Neural progenitor cell (in vitro differentiated cells): Measurements from ENCODE around the gene FANCC. TPM values are rescaled to one million over a fixed set of nuclear protein-coding genes. Genes with fewer than 3 reads are reported as not detected.
A peak's percentile ranks its signal among the peaks of the same experiment; 100 is the strongest.
"Not testable (repeated sequence)": the region's sequence is repeated elsewhere in the genome, so short reads cannot be mapped to it uniquely, and the experiment has no call there.

Source experiments
- DNase-seq: peaks from one replicate; pipeline ENCODE4 v3.0.0-alpha.2; 2016; ENCODE audit warnings: low spot score
- H2AFZ ChIP-seq: fragments of 200-600 bp; sonication (generic); replicated peaks from 2 replicates; pipeline ENCODE4 v1.6.1; 2016; ENCODE audit warnings: antibody characterized with exemption
- H3F3A ChIP-seq: fragments of 200-600 bp; sonication (generic); 2 replicates; pipeline ENCODE4 v1.6.1; 2016; ENCODE audit warnings: antibody characterized with exemption, low read depth
- H3K27ac ChIP-seq: fragments of 200-600 bp; sonication (generic); 2 replicates; pipeline ENCODE4 v1.5.1; 2016; ENCODE audit warnings: mild to moderate bottlenecking
- H3K27me3 ChIP-seq: fragments of 200-600 bp; sonication (generic); 2 replicates; pipeline ENCODE4 v1.6.1; 2016; ENCODE audit warnings: mild to moderate bottlenecking, moderate library complexity
- H3K36me3 ChIP-seq: fragments of 200-600 bp; sonication (generic); 2 replicates; pipeline ENCODE4 v1.5.1; 2016
- H3K4me1 ChIP-seq: fragments of 200-600 bp; sonication (generic); 2 replicates; pipeline ENCODE4 v1.6.1; 2016; ENCODE audit warnings: mixed run types
- H3K4me2 ChIP-seq: fragments of 200-600 bp; sonication (generic); 2 replicates; pipeline ENCODE4 v1.6.1; 2016
- H3K4me3 ChIP-seq: fragments of 200-600 bp; sonication (generic); 2 replicates; pipeline ENCODE4 v1.5.1; 2016
- H3K79me2 ChIP-seq: fragments of 200-600 bp; sonication (generic); 2 replicates; pipeline ENCODE4 v1.6.1; 2016; ENCODE audit warnings: low read depth
- H3K9ac ChIP-seq: fragments of 200-600 bp; sonication (generic); 2 replicates; pipeline ENCODE4 v1.6.1; 2016
- H3K9me3 ChIP-seq: fragments of 200-600 bp; sonication (generic); 2 replicates; pipeline ENCODE4 v1.5.1; 2016; ENCODE audit warnings: low read depth
- H4K20me1 ChIP-seq: fragments of 200-600 bp; sonication (generic); 2 replicates; pipeline ENCODE4 v1.6.1; 2016; ENCODE audit warnings: low read depth
- H3K27ac Mint-ChIP-seq: 3 replicates; pipeline ENCODE4 v1.8.0; 2021; ENCODE audit warnings: mixed read lengths
- H3K27me3 Mint-ChIP-seq: 2 replicates; pipeline ENCODE4 v1.8.0; 2022; ENCODE audit warnings: low read depth, mild to moderate bottlenecking, inconsistent platforms, moderate library complexity, mixed read lengths; ENCODE audit not compliant: insufficient read depth
- H3K36me3 Mint-ChIP-seq: 3 replicates; pipeline ENCODE4 v1.8.0; 2021; ENCODE audit warnings: mixed read lengths
- H3K4me1 Mint-ChIP-seq: 3 replicates; pipeline ENCODE4 v1.8.0; 2021; ENCODE audit warnings: mixed read lengths
- H3K4me3 Mint-ChIP-seq: 3 replicates; pipeline ENCODE4 v1.8.0; 2021; ENCODE audit warnings: mild to moderate bottlenecking, moderate library complexity, mixed read lengths
- H3K9me3 Mint-ChIP-seq: 3 replicates; pipeline ENCODE4 v1.8.0; 2020; ENCODE audit warnings: mixed read lengths
- EZH2 ChIP-seq: fragments of 200-600 bp; sonication (generic); IDR thresholded peaks from 2 replicates; pipeline ENCODE4 v1.6.1; 2017; ENCODE audit warnings: antibody characterized with exemption, mild to moderate bottlenecking, moderate library complexity
- EZH2phosphoT487 ChIP-seq: fragments of 200-600 bp; sonication (generic); IDR thresholded peaks from 2 replicates; pipeline ENCODE4 v1.6.1; 2017; ENCODE audit warnings: antibody characterized with exemption
- total RNA-seq: library from RNA; depleted of rRNA; stranded (reverse); fragments of >200 nt; gene quantifications from 2 replicates; pipeline ENCODE4 v1.2.3, GENCODE V29; 2015; ENCODE audit warnings: low replicate concordance
- TF ChIP-seq, protein P1 (sequence below): fragments of 200-600 bp; sonication (generic); IDR thresholded peaks from 2 replicates; pipeline ENCODE4 v1.5.1; 2017; ENCODE audit warnings: antibody characterized with exemption, mild to moderate bottlenecking

The FANCC gene
- total RNA-seq, 1 donor from 2014 or later, result 49.6 TPM

DNA sequence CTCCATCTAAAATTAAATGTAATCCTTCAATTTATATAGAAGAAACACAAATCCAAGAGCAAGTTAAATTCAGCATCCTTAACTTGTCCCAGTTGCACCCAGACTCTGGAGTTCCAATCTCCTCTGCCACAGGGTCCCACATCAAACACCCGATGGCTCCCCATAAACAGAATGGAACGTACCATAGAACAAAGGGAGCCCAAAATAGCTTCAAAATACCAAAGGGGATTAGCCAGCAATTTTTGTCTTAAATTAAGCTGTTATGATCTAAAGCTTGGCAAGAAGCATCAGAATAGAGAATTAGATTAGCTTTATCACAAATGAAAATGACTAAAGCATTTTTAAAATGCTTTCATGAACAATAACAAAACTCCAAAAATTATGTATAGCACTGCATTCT is 112.8 kb downstream of the FANCC start:
- Histone ChIP-seq H3K4me2 (peak overlapping the region; percentile 41), H3K27ac (no peak overlapping the region), H2AFZ (no peak overlapping the region), H3K4me1 (peaks cover 33% of the 10 kb centered on the region), H3K9ac (no peak overlapping the region), H3K36me3 (no peaks in the 10 kb centered on the region), H3K27me3 (no peaks in the 10 kb centered on the region), H3K9me3 (no peaks in the 10 kb centered on the region), H3F3A (peaks cover 4% of the 10 kb centered on the region), H3K79me2 (no peaks in the 10 kb centered on the region), H3K4me3 (no peak overlapping the region), H4K20me1 (no peaks in the 10 kb centered on the region)
- Mint-ChIP-seq H3K9me3 (no peaks in the 10 kb centered on the region), H3K36me3 (no peaks in the 10 kb centered on the region), H3K27me3 (no peaks in the 10 kb centered on the region), H3K4me3 (no peak overlapping the region), H3K27ac (no peak overlapping the region), H3K4me1 (peaks cover 46% of the 10 kb centered on the region)
- DNase-seq, result peak; percentile 25
- TF ChIP-seq EZH2phosphoT487 (no peak), EZH2 (no peak)
- TF ChIP-seq, protein P1, sequence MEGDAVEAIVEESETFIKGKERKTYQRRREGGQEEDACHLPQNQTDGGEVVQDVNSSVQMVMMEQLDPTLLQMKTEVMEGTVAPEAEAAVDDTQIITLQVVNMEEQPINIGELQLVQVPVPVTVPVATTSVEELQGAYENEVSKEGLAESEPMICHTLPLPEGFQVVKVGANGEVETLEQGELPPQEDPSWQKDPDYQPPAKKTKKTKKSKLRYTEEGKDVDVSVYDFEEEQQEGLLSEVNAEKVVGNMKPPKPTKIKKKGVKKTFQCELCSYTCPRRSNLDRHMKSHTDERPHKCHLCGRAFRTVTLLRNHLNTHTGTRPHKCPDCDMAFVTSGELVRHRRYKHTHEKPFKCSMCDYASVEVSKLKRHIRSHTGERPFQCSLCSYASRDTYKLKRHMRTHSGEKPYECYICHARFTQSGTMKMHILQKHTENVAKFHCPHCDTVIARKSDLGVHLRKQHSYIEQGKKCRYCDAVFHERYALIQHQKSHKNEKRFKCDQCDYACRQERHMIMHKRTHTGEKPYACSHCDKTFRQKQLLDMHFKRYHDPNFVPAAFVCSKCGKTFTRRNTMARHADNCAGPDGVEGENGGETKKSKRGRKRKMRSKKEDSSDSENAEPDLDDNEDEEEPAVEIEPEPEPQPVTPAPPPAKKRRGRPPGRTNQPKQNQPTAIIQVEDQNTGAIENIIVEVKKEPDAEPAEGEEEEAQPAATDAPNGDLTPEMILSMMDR, result no peak

DNA sequence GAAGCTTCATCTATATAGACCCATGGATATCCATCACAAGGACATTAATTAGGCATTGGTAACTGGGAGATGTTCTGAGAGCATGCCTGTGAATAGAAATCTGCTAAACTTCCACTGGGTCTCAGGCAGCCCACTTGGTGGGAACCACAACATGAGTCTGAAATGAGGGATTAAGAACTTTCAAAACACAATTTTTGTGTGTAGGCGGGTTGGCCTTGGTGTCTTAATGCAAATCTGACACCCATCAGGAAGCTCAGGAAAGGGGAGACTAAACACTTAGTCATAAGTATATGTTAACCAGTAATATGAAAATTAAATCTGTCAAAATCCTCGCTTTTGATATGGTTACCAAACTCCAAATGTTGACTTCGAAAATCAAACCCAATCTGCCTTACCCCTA is 113.2 kb downstream of the FANCC start:
- no peaks in the 10 kb centered on the region for H3K9me3 Mint-ChIP-seq
- peak overlapping the region; percentile 41 for H3K4me2 ChIP-seq
- H3K36me3 ChIP-seq, result no peaks in the 10 kb centered on the region
- H3K4me3 ChIP-seq, result no peak overlapping the region
- peaks cover 33% of the 10 kb centered on the region for H3K4me1 ChIP-seq
- H3K27ac Mint-ChIP-seq, result no peak overlapping the region
- H3K27ac ChIP-seq, result no peak overlapping the region
- H2AFZ ChIP-seq, result no peak overlapping the region
- no peaks in the 10 kb centered on the region for H3K27me3 ChIP-seq
- H3K79me2 ChIP-seq, result no peaks in the 10 kb centered on the region
- DNase-seq, result no peak
- H3K4me1 Mint-ChIP-seq, result peaks cover 46% of the 10 kb centered on the region
- H3F3A ChIP-seq, result peaks cover 4% of the 10 kb centered on the region
- H3K4me3 Mint-ChIP-seq, result no peak overlapping the region
- H3K27me3 Mint-ChIP-seq, result no peaks in the 10 kb centered on the region
- no peaks in the 10 kb centered on the region for H3K9me3 ChIP-seq
- no peaks in the 10 kb centered on the region for H3K36me3 Mint-ChIP-seq
- TF ChIP-seq EZH2 (no peak), EZH2phosphoT487 (no peak)
- TF ChIP-seq, protein P1, result no peak
- no peak overlapping the region for H3K9ac ChIP-seq
- no peaks in the 10 kb centered on the region for H4K20me1 ChIP-seq

- not testable (repeated sequence) for DNase-seq, H3K4me2 ChIP-seq, H4K20me1 ChIP-seq, H3K4me3 ChIP-seq, H2AFZ ChIP-seq, H3K27me3 Mint-ChIP-seq, H3K27ac ChIP-seq, H3K4me3 Mint-ChIP-seq, H3K9ac ChIP-seq, H3K27me3 ChIP-seq, H3K36me3 ChIP-seq, H3K79me2 ChIP-seq, H3F3A ChIP-seq, H3K27ac Mint-ChIP-seq, H3K36me3 Mint-ChIP-seq, H3K9me3 ChIP-seq, H3K9me3 Mint-ChIP-seq
- H3K4me1 ChIP-seq, result peaks cover 33% of the 10 kb centered on the region
- peaks cover 46% of the 10 kb centered on the region for H3K4me1 Mint-ChIP-seq
These were observed 114.5 kb downstream of the FANCC start for GRCh38 chr9:95203019-95203418.

GRCh38 chr9:95202076-95202681 is 115.3 kb downstream of the FANCC start:
- H3K27me3 ChIP-seq, result no peaks in the 10 kb centered on the region
- no peak overlapping the region for H3K27ac Mint-ChIP-seq
- H3K4me1 Mint-ChIP-seq, result peaks cover 41% of the 10 kb centered on the region
- H3K4me1 ChIP-seq, result peaks cover 33% of the 10 kb centered on the region
- no peaks in the 10 kb centered on the region for H3K79me2 ChIP-seq
- H3K36me3 ChIP-seq, result no peaks in the 10 kb centered on the region
- H2AFZ ChIP-seq, result no peak overlapping the region
- H3K27me3 Mint-ChIP-seq, result no peaks in the 10 kb centered on the region
- H4K20me1 ChIP-seq, result no peaks in the 10 kb centered on the region
- H3K4me3 Mint-ChIP-seq, result no peak overlapping the region
- peak overlapping the region; percentile 9 for H3K27ac ChIP-seq
- no peak overlapping the region for H3K4me2 ChIP-seq
- DNase-seq, result no peak
- TF ChIP-seq, protein P1, result no peak
- TF ChIP-seq EZH2phosphoT487, result no peak
- no peak for TF ChIP-seq EZH2
- no peak overlapping the region for H3K4me3 ChIP-seq
- no peaks in the 10 kb centered on the region for H3K9me3 ChIP-seq
- peaks cover 4% of the 10 kb centered on the region for H3F3A ChIP-seq
- no peaks in the 10 kb centered on the region for H3K36me3 Mint-ChIP-seq
- H3K9ac ChIP-seq, result no peak overlapping the region
- no peaks in the 10 kb centered on the region for H3K9me3 Mint-ChIP-seq
